Measurements from ENCODE around the gene BRSK2.

The BRSK2 gene

DNA sequence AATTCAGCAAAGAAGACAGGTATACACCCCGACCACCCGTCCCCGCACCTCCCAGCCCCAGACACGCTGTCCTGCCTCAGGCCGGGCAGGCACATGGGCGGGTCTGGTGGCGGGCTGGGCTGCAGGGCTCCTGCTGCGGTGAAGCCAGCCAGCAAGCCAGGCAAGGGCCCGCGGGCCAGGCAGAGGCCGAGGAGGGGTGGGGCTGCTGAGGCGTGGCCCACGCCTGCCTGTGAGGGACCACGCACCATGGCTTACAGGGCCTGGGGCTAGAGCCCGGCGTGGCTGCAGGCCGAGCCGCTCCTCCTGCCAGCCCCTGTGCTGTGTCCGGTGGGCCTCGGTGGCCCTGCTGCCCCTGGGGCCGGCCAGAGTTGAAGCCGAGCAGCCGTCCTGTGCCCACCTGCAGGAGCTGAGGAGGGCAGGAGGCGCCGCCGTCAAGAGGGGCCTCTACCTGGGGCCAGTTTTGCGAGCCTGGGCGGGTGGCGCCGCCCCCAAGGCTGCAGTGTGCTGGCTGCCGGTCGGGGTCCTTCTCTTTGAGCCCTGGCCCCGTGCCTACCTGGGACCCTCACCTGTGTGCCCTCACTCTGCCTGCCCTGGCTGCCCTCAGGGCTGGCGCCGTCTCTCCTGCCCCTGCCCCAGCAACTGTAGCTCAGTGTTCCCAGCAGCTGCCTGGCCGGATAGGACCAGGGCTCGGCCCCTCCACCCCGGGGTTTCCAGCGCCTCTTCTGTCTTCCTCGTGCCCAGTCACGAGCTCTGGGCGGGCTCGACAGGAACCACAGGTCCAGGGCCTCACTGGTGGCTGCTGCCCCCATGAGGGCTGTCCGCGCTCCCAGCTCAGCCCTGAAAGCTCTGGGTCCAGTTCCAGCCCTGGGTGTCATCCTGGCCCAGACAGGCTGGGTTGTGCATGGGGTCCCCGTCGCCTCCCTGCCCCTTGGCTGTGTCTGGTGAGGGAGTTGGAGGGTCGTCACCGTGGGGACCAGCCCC is 58.4 kb downstream of the BRSK2 start:
- Histone ChIP-seq H3K36me3 (ENCODE audit: insufficient read depth, low read length) (no peaks in the 10 kb centered on the region), H3K9me2 (ENCODE audit: low read depth, low read length) (no peaks in the 10 kb centered on the region), H2AFZ (ENCODE audit: low read length) (no peak overlapping the region), H4K20me1 (ENCODE audit: insufficient read depth, low read length) (no peaks in the 10 kb centered on the region), H3K27ac (ENCODE audit: low read depth, low read length, poor library complexity, severe bottlenecking) (no peak overlapping the region), H3K9ac (ENCODE audit: low read length) (no peak overlapping the region), H3K4me3 (ENCODE audit: low read depth, low read length, poor library complexity, severe bottlenecking) (no peak overlapping the region), H3K4me1 (ENCODE audit: insufficient read depth, low read length, severe bottlenecking) (no peaks in the 10 kb centered on the region), H3F3A (ENCODE audit: insufficient read depth, low read length) (no peaks in the 10 kb centered on the region), H3K4me2 (ENCODE audit: low read length) (no peak overlapping the region), H3K27me3 (ENCODE audit: insufficient read depth, low read length) (peaks cover 5% of the 10 kb centered on the region; the same call in 1 of the 2 replicates), H3K79me2 (ENCODE audit: insufficient read depth, low read length) (no peaks in the 10 kb centered on the region), H3K9me3 (ENCODE audit: low read length) (no peaks in the 10 kb centered on the region)
- TF ChIP-seq, protein P1, sequence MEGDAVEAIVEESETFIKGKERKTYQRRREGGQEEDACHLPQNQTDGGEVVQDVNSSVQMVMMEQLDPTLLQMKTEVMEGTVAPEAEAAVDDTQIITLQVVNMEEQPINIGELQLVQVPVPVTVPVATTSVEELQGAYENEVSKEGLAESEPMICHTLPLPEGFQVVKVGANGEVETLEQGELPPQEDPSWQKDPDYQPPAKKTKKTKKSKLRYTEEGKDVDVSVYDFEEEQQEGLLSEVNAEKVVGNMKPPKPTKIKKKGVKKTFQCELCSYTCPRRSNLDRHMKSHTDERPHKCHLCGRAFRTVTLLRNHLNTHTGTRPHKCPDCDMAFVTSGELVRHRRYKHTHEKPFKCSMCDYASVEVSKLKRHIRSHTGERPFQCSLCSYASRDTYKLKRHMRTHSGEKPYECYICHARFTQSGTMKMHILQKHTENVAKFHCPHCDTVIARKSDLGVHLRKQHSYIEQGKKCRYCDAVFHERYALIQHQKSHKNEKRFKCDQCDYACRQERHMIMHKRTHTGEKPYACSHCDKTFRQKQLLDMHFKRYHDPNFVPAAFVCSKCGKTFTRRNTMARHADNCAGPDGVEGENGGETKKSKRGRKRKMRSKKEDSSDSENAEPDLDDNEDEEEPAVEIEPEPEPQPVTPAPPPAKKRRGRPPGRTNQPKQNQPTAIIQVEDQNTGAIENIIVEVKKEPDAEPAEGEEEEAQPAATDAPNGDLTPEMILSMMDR (IDR thresholded peaks at IDR 0.05; ENCODE audit: low read length), result no peak
- TF ChIP-seq EZH2 (IDR thresholded peaks at IDR 0.05; ENCODE audit: borderline replicate concordance, low read length), result no peak

DNA sequence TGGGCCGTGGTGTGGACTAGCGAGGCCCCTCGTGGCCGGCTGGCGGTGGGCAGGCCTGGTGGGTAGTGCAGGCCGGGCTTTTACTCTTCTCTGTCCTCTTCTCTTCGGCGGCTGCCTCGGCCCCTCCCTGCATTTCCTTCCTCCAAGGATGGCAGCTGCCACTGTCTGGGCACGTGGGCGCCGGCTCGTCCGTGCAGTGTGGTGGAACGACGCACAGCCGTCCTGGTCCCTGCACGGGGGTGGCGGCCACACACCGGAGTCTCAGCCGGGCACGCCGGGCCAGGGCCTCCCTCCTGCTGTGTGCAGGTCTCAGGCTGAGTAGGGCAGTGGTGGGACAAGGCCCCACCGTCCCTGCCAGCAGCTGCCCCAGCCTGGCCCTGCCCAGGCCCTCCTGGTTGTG is 59.1 kb downstream of the BRSK2 start:
- H3K27me3 ChIP-seq (ENCODE audit: insufficient read depth, low read length), result peaks cover 5% of the 10 kb centered on the region; the same call in 1 of the 2 replicates
- H3K4me3 ChIP-seq (ENCODE audit: low read depth, low read length, poor library complexity, severe bottlenecking), result no peak overlapping the region
- H4K20me1 ChIP-seq (ENCODE audit: insufficient read depth, low read length), result no peaks in the 10 kb centered on the region
- no peak overlapping the region for H2AFZ ChIP-seq (ENCODE audit: low read length)
- no peaks in the 10 kb centered on the region for H3K36me3 ChIP-seq (ENCODE audit: insufficient read depth, low read length)
- TF ChIP-seq, protein P1 (IDR thresholded peaks at IDR 0.05; ENCODE audit: low read length), result no peak
- TF ChIP-seq EZH2 (IDR thresholded peaks at IDR 0.05; ENCODE audit: borderline replicate concordance, low read length), result no peak
- no peaks in the 10 kb centered on the region for H3K9me3 ChIP-seq (ENCODE audit: low read length)
- no peak overlapping the region for H3K9ac ChIP-seq (ENCODE audit: low read length)
- no peaks in the 10 kb centered on the region for H3F3A ChIP-seq (ENCODE audit: insufficient read depth, low read length)
- H3K79me2 ChIP-seq (ENCODE audit: insufficient read depth, low read length), result no peaks in the 10 kb centered on the region
- H3K27ac ChIP-seq (ENCODE audit: low read depth, low read length, poor library complexity, severe bottlenecking), result no peak overlapping the region
- H3K9me2 ChIP-seq (ENCODE audit: low read depth, low read length), result no peaks in the 10 kb centered on the region
- H3K4me1 ChIP-seq (ENCODE audit: insufficient read depth, low read length, severe bottlenecking), result no peaks in the 10 kb centered on the region
- no peak overlapping the region for H3K4me2 ChIP-seq (ENCODE audit: low read length)

DNA sequence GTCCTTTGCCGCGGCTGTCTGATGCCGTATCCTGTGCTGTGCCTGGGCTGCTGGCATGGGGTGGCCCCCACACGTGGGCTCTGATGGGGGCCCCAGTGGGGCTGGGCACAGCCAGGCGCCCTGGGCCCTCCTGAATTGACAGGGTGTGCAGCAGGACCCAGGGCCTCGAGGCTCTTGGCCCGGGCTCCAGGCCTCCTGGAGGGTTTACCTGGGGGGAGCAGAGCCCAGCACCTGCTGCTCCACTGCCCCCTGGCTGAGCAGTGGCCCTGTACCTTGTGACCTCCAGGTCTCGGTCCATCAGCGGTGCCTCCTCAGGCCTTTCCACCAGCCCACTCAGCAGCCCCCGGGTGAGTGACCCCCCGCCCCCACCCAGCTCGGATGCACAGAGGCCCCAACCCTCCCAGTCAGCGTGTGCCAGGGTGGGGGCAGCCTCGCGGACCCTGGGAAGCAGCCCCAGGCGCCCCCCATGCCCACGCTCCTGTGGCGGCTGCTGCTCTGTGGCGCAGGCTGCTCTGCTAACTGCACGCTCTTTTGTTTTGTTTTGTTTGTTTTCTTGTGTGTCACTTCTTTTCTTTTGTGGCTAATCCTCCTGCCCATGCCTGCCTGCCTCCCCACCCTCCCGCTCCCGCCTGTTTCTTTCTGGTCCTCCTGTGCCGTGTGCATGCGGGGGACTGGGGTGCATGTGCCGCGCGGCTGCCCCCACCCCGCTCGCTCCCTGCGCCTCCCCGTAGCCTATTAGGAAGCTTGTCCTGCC is 59.9 kb downstream of the BRSK2 start:
- Histone ChIP-seq H3K9ac (ENCODE audit: low read length) (no peak overlapping the region), H3K79me2 (ENCODE audit: insufficient read depth, low read length) (no peaks in the 10 kb centered on the region), H3K27ac (ENCODE audit: low read depth, low read length, poor library complexity, severe bottlenecking) (no peak overlapping the region), H3K4me3 (ENCODE audit: low read depth, low read length, poor library complexity, severe bottlenecking) (no peak overlapping the region), H2AFZ (ENCODE audit: low read length) (no peak overlapping the region), H3K9me2 (ENCODE audit: low read depth, low read length) (no peaks in the 10 kb centered on the region), H3F3A (ENCODE audit: insufficient read depth, low read length) (no peaks in the 10 kb centered on the region), H3K9me3 (ENCODE audit: low read length) (no peaks in the 10 kb centered on the region), H3K36me3 (ENCODE audit: insufficient read depth, low read length) (no peaks in the 10 kb centered on the region), H3K4me1 (ENCODE audit: insufficient read depth, low read length, severe bottlenecking) (no peaks in the 10 kb centered on the region), H3K4me2 (ENCODE audit: low read length) (no peak overlapping the region), H3K27me3 (ENCODE audit: insufficient read depth, low read length) (peaks cover 5% of the 10 kb centered on the region; the same call in 1 of the 2 replicates), H4K20me1 (ENCODE audit: insufficient read depth, low read length) (no peaks in the 10 kb centered on the region)
- TF ChIP-seq, protein P1 (IDR thresholded peaks at IDR 0.05; ENCODE audit: low read length), result no peak
- TF ChIP-seq EZH2 (IDR thresholded peaks at IDR 0.05; ENCODE audit: borderline replicate concordance, low read length), result no peak
